BLaER1 (cell line): Measurements from ENCODE around the gene WDFY2.

ENCODE experiments used
- H3K27ac ChIP-seq: shearing (Covaris generic); formaldehyde crosslinking; 2 replicates; pipeline ENCODE4 v1.8.1; 2022
- H3K27me3 ChIP-seq: shearing (Covaris generic); formaldehyde crosslinking; 2 replicates; pipeline ENCODE4 v1.8.1; 2022
- H3K36me3 ChIP-seq: shearing (Covaris generic); formaldehyde crosslinking; 2 replicates; pipeline ENCODE4 v1.8.1; 2022
- H3K4me1 ChIP-seq: shearing (Covaris generic); formaldehyde crosslinking; 2 replicates; pipeline ENCODE4 v1.8.1; 2022
- H3K4me2 ChIP-seq: shearing (Covaris generic); formaldehyde crosslinking; 2 replicates; pipeline ENCODE4 v1.8.1; 2022
- H3K4me3 ChIP-seq: shearing (Covaris generic); formaldehyde crosslinking; 2 replicates; pipeline ENCODE4 v1.8.1; 2022
- H3K9ac ChIP-seq: shearing (Covaris generic); formaldehyde crosslinking; 2 replicates; pipeline ENCODE4 v1.8.1; 2022
- H3K9me3 ChIP-seq: shearing (Covaris generic); formaldehyde crosslinking; 2 replicates; pipeline ENCODE4 v1.8.1; 2022
- H4K20me1 ChIP-seq: shearing (Covaris generic); formaldehyde crosslinking; 2 replicates; pipeline ENCODE4 v1.8.1; 2022
- Cebpa-rat ChIP-seq: shearing (Covaris generic); IDR thresholded peaks from 2 replicates; pipeline ENCODE4 v1.8.1; 2022

WDFY2 gene

DNA sequence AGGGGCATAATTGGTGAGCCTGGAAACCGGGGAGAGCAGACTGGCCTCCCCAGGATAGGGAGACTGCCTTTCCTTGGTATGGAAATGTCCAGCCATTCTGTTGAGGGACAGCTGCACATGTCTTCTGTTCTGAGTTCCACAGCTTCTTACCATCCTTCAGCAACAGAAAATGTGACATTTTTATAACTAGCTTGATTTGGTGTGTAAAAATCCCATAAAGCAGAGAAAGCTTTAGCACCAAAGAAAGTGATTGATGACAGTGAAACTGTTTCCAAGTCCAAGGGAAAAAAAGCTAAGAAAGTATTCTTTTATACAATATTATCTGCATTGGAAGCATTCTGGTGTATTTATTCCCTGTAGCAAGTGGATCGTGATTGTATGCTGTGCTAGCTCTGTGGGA lies 157.8 kb downstream of the WDFY2 start:
- Histone ChIP-seq H3K9me3 (peaks cover 4% of the 10 kb centered on the region; the same call in 1 of the 2 replicates), H3K4me2 (no peak overlapping the region), H3K27ac (no peak overlapping the region), H4K20me1 (no peaks in the 10 kb centered on the region), H3K4me3 (no peak overlapping the region), H3K27me3 (no peaks in the 10 kb centered on the region), H3K36me3 (peaks cover 45% of the 10 kb centered on the region), H3K4me1 (peaks cover 4% of the 10 kb centered on the region; the same call in 1 of the 2 replicates), H3K9ac (no peak overlapping the region)
- no peak for TF ChIP-seq Cebpa-rat

DNA sequence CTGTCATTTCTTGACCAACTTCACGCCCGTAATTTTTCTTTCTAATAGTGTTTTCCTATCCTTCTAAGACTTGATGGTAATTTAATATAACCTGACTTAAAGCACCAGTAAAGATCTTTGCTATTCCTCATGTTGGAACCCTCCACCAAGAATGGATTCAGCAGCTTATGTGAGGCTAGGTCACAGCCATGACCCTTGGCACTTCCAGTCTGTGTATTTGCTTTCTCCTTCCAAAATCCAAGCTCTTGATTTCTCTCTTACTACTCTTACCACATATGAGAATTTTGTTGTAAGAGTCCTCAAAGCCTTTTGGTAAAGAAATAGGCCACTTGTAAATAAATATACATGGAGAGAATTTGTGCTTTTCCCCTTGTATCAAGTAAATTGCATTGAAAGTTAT lies 158.3 kb downstream of the WDFY2 start:
- no peak for TF ChIP-seq Cebpa-rat
- no peak overlapping the region for H3K27ac ChIP-seq
- no peak overlapping the region for H3K9ac ChIP-seq
- no peaks in the 10 kb centered on the region for H4K20me1 ChIP-seq
- peaks cover 51% of the 10 kb centered on the region for H3K36me3 ChIP-seq
- H3K9me3 ChIP-seq = peaks cover 10% of the 10 kb centered on the region
- peaks cover 4% of the 10 kb centered on the region; the same call in 1 of the 2 replicates for H3K4me1 ChIP-seq
- no peaks in the 10 kb centered on the region for H3K27me3 ChIP-seq
- H3K4me2 ChIP-seq = no peak overlapping the region
- no peak overlapping the region for H3K4me3 ChIP-seq

DNA sequence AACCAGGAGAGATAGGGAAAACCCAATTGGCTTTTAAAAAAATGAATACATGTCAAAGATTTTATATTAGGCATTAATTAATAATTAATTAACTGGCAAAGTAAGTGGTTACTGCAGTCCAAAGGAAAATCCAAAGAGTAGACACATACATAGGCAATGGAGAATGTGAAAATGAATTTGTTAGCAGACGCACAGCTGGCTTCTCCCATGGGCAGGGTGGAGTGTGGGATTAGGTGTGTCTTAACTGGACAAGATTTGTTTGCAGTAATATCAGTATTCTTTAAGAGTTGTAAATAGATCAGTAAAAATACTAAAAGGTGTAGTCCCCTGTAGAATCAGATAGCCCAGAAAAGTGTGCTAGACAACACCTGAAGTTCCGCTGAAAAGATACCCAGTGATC lies 161.0 kb downstream of the WDFY2 start:
- Histone ChIP-seq H3K4me1 (peaks cover 4% of the 10 kb centered on the region; the same call in 1 of the 2 replicates), H3K4me2 (no peak overlapping the region), H3K27me3 (no peaks in the 10 kb centered on the region), H3K4me3 (no peak overlapping the region), H4K20me1 (no peaks in the 10 kb centered on the region), H3K27ac (no peak overlapping the region), H3K36me3 (peaks cover 45% of the 10 kb centered on the region), H3K9me3 (peaks cover 24% of the 10 kb centered on the region), H3K9ac (no peak overlapping the region)
- TF ChIP-seq Cebpa-rat = no peak

DNA sequence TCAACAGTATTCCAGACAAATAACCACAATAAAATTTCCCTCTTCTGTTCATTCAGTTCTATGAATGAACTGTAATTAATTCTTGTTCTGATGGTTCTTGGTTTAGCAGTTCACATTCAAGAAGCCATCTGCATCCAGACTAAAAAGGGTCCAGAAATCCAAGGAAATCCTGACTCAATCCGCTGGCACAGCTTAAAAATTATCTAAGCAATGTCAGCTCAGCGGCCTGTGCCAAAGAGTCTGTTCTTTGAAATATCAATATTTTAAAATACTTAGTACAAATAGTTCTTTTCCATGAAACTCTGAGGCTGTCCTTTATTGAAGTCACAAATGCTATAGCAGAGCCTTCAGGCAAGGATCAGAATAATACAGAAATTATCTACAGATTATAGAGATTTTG lies 162.5 kb downstream of the WDFY2 start:
- no peak overlapping the region for H3K4me2 ChIP-seq
- no peak overlapping the region for H3K9ac ChIP-seq
- peaks cover 39% of the 10 kb centered on the region for H3K36me3 ChIP-seq
- no peak overlapping the region for H3K4me3 ChIP-seq
- H3K27ac ChIP-seq = no peak overlapping the region
- peaks cover 4% of the 10 kb centered on the region; the same call in 1 of the 2 replicates for H3K4me1 ChIP-seq
- H3K9me3 ChIP-seq = peaks cover 24% of the 10 kb centered on the region
- no peak for TF ChIP-seq Cebpa-rat
- H3K27me3 ChIP-seq = no peaks in the 10 kb centered on the region
- H4K20me1 ChIP-seq = no peaks in the 10 kb centered on the region

DNA sequence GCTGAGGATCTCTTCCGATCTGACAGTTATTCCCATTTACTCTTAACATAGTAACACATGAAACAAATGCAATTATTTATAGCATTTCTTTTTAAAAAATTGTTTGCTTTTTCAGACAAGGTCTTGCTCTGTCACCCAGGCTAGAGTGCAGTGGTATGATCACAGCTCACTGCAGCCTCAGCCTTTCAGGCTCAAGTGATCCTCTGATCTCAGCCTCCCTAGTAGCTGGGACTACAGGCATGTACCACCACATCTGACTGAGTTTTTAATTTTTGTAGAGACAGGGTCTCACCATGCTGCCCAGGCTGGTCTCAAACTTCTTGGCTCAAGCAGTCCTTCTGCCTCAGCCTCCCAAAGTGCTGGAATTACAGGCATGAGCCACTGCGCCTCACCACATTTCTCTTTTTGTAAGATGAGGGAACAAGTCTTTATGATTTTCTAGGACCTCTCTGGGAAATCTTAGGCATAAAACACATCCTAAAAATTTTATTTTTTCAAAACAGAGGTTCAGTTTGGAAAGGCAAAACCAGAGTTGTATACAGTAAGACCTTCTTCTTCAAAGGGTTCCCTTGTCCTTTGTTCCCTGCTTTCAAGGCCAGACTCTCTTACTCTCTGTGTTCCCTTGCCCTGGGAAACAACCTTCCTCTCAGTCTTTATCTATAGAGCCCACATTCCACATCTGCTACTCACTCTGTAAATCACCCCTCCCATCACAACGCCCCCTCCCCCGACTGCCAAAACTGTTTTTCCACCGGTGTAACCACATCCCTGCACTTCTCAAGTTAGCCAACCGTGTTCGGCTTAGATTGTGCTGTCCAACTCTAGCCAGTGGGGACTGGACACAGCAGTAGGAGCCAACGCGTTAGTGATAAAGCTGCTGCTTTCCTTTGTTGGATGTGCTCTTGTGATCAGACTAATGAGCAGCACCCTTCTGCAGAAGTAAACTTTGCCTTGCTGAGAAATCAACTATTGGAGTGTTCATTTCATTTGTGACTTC lies 163.5 kb downstream of the WDFY2 start:
- Histone ChIP-seq H3K27ac (no peak overlapping the region), H3K36me3 (peaks cover 44% of the 10 kb centered on the region), H3K4me2 (no peak overlapping the region), H4K20me1 (no peaks in the 10 kb centered on the region), H3K4me3 (no peak overlapping the region), H3K27me3 (no peaks in the 10 kb centered on the region), H3K4me1 (peaks cover 4% of the 10 kb centered on the region; the same call in 1 of the 2 replicates), H3K9ac (no peak overlapping the region), H3K9me3 (peaks cover 24% of the 10 kb centered on the region)
- no peak for TF ChIP-seq Cebpa-rat

DNA sequence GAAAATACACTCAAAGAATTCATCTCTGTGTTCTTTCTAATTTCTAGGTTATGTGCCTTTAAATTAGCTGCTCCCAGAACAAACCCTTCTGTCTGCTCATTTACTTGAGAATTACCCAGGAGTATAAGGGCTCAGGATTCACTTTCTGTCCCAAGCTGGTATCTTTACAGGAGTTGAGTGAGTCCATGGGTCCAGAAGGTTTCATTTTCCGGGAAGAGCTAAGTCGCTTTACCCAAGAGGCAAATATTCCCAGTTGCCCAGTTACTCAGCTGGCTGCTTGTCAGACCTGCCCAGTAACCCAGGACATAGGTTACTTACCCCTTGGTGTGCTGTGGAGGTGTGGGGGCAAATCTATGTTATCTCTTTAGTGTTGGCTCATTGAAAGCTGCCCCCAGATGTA lies 172.4 kb downstream of the WDFY2 start:
- Histone ChIP-seq H4K20me1 (no peaks in the 10 kb centered on the region), H3K9me3 (no peaks in the 10 kb centered on the region), H3K4me2 (no peak overlapping the region), H3K27me3 (no peaks in the 10 kb centered on the region), H3K36me3 (peaks cover 73% of the 10 kb centered on the region), H3K4me3 (no peak overlapping the region), H3K27ac (no peak overlapping the region), H3K4me1 (no peaks in the 10 kb centered on the region), H3K9ac (no peak overlapping the region)
- no peak for TF ChIP-seq Cebpa-rat

DNA sequence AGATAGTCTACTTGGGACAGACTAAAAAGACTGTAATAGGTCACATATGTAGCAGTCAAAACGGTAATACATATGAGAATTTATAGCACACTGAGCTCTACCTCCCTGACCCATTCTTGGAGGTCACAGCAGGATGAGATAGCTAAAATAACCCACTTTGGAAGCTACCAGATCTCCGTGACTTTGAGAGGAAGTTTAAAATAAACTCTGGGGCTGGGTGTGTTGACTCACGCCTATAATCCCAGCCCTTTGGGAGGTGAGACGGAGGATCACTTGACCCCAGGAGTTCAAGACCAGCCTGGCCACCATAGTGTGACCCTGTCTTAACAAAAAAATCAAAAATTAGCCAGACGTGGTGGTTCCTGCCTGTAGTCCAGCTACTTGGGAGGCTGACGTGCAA lies 174.4 kb downstream of the WDFY2 start:
- Histone ChIP-seq H3K27me3 (no peaks in the 10 kb centered on the region), H3K4me3 (no peak overlapping the region), H3K9ac (no peak overlapping the region), H3K4me2 (no peak overlapping the region), H3K36me3 (peaks cover 71% of the 10 kb centered on the region), H3K4me1 (no peaks in the 10 kb centered on the region), H3K9me3 (no peaks in the 10 kb centered on the region), H3K27ac (no peak overlapping the region), H4K20me1 (no peaks in the 10 kb centered on the region)
- no peak for TF ChIP-seq Cebpa-rat

DNA sequence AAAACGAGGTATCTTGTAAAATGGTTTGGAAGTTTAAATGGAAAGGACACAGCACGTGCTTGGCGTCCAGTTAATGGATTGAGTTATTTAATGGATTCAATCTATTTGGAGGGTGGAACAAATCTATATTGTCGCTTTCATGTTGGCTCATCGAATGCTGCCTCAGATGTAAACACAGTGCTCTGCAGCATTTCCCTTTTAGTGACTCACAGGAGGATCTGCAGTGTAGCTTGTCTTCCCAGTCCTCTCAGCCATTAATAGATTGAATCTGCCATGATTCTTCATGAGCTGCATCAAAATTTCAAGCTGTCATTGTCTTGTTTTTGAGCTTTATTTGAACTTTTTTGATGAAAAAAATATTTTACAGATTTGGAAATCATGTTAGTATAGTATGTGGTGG lies 175.0 kb downstream of the WDFY2 start:
- no peak overlapping the region for H3K4me3 ChIP-seq
- no peak overlapping the region for H3K4me2 ChIP-seq
- no peak for TF ChIP-seq Cebpa-rat
- no peak overlapping the region for H3K9ac ChIP-seq
- peaks cover 4% of the 10 kb centered on the region for H3K4me1 ChIP-seq
- peaks cover 66% of the 10 kb centered on the region for H3K36me3 ChIP-seq
- no peaks in the 10 kb centered on the region for H4K20me1 ChIP-seq
- H3K27ac ChIP-seq = no peak overlapping the region
- H3K27me3 ChIP-seq = no peaks in the 10 kb centered on the region
- no peaks in the 10 kb centered on the region for H3K9me3 ChIP-seq

DNA sequence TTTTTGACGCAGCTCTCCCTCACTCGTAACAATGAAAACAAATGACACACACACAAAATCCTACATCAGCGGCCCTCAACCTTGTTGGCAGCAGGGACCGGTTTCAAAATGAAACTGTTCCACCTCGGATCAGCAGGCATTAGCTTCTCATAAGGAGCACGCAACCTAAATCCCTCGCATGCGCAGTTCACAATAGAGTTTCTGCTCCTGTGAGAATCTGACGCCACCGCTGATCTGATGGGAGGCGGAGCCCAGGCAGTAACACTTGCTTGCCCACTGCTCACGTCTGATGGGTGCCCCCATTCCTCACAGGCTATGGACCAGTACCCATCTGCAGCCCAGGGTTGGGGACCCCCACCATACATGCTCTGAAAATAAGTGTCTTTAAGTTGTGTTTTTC lies 176.3 kb downstream of the WDFY2 start:
- no peak for TF ChIP-seq Cebpa-rat
- Histone ChIP-seq H3K4me1 (peaks cover 12% of the 10 kb centered on the region), H3K27me3 (no peaks in the 10 kb centered on the region), H3K36me3 (peaks cover 58% of the 10 kb centered on the region), H3K4me2 (no peak overlapping the region), H3K9me3 (no peaks in the 10 kb centered on the region), H3K9ac (no peak overlapping the region), H3K4me3 (no peak overlapping the region), H4K20me1 (no peaks in the 10 kb centered on the region), H3K27ac (no peak overlapping the region)

DNA sequence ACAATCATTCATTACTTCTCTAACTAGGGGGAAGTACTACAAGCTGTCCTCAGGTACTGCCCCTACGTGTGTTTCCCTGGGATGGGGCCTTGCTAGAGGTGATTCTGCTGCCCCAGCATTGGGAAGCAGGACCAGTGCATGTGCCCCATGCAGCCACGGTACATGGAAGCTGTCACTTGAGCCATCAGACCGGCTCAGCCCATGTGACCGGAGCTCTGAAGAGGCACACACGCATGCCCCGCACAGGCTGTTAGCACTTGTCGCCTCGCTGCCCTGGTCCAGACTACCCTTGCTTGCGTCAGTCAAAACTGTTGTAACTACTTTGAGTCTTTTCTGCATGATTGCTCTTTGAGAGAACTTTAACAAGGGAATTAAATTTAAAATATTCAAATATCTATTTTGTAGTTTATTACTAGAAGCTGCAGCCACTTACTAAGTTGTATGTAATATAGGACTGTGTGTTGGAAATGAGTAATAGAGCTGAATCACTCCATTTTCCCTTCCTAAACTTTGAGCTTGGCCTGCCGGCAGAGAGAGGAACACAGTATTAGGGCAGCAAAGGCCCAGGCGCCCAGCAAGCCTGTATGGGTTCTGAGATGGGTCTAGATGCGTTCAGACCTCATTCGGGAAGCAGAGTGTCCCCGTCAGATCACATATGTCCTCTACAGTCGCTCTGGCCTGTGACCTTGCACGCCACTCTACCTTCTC lies 177.5 kb downstream of the WDFY2 start:
- no peak overlapping the region for H3K4me3 ChIP-seq
- TF ChIP-seq Cebpa-rat = no peak
- no peak overlapping the region for H3K4me2 ChIP-seq
- H3K36me3 ChIP-seq = peaks cover 54% of the 10 kb centered on the region
- peaks cover 12% of the 10 kb centered on the region for H3K4me1 ChIP-seq
- no peaks in the 10 kb centered on the region for H3K9me3 ChIP-seq
- no peaks in the 10 kb centered on the region for H3K27me3 ChIP-seq
- no peak overlapping the region for H3K27ac ChIP-seq
- no peaks in the 10 kb centered on the region for H4K20me1 ChIP-seq
- H3K9ac ChIP-seq = no peak overlapping the region
